ENCODE data around the gene RNF17. TPM values are rescaled to one million over a fixed set of nuclear protein-coding genes. Genes with fewer than 3 reads are reported as not detected.

Gene RNF17
- total RNA-seq, 5 donors from 2014 or later (not counting 1 experiment from before 2014, with no cell fraction given), result 0.84 TPM; not detected in 4

DNA sequence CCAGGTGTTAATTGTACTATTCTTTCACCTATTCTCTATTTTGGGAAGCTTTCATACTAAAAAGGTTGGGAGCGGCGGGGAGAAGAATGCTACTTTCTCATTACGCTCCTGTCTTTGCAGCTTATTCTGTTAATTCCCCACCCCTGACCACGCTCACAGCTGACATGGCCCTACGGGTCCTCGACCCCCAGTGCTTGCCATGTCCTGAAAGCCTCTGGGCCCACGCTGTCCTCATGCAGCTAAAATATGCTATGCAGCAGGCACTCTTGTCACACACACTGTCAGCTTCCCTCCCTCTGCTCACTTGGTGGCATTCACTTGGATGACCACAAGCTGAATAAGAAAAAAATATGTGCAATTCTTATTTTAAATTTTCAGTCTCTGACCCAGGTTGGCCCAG is 126.3 kb downstream of the RNF17 start:
- peaks cover 0 to 2% of the 10 kb centered on the region in 2 donors for H3K36me3 ChIP-seq (ENCODE audit: control insufficient read depth in 2 of 2, extremely low read depth in 1 of 2, insufficient read depth in 1 of 2, low read length in 1 of 2)
- CTCF ChIA-PET, result interaction anchor here in 1 of 2 donors (1.0 kb wide), 1 partner anchor 9 kb away, joined by 5 read pairs; no protein-coding TSS in a partner anchor
- POLR2A ChIA-PET, result no interaction called here
- ATAC-seq (replicated peaks in 1 of 4) (no peak), DNase-seq (no peak)
- H3K27ac ChIP-seq (ENCODE audit: low read length), result no peak overlapping the region
- Mint-ChIP-seq H3K4me1 (no peaks in the 10 kb centered on the region), H3K36me3 (peaks cover 51% of the 10 kb centered on the region), H3K27ac (no peak overlapping the region), H3K27me3 (no peaks in the 10 kb centered on the region), H3K9me3 (no peaks in the 10 kb centered on the region), H3K4me3 (no peak overlapping the region)
- no peaks in the 10 kb centered on the region for H3K9me3 ChIP-seq
- H3K4me3 ChIP-seq (ENCODE audit: control insufficient read depth in 1 of 2, extremely low read depth in 1 of 2, low read length in 1 of 2), result no peak overlapping the region
- no peaks in the 10 kb centered on the region for H3K27me3 ChIP-seq (replicated peaks in 1 of 2; ENCODE audit: control insufficient read depth in 2 of 2, extremely low read depth in 1 of 2, insufficient read depth in 2 of 2, low read length in 1 of 2)
- WGBS (ENCODE audit: insufficient coverage), result 98% methylated on average over 6 of the region's 7 CpGs
- H3K4me1 ChIP-seq (ENCODE audit: control insufficient read depth in 1 of 2, extremely low read depth in 1 of 2, insufficient read depth in 2 of 2, low read length in 2 of 2), result no peaks in the 10 kb centered on the region

GRCh38 chr13:24891476-24892108 is 127.6 kb downstream of the RNF17 start:
- Mint-ChIP-seq H3K36me3 (peaks cover 45% of the 10 kb centered on the region), H3K27ac (no peak overlapping the region), H3K9me3 (no peaks in the 10 kb centered on the region), H3K27me3 (no peaks in the 10 kb centered on the region), H3K4me3 (no peak overlapping the region), H3K4me1 (no peaks in the 10 kb centered on the region)
- DNase-seq (no peak), ATAC-seq (replicated peaks in 1 of 4) (no peak)
- H3K4me3 ChIP-seq (ENCODE audit: control insufficient read depth in 1 of 2, extremely low read depth in 1 of 2, low read length in 1 of 2), result no peak overlapping the region
- WGBS (ENCODE audit: insufficient coverage), result 86% methylated on average over 15 of the region's 18 CpGs
- H3K9me3 ChIP-seq, result no peaks in the 10 kb centered on the region
- H3K27ac ChIP-seq (ENCODE audit: low read length), result no peak overlapping the region
- no peaks in the 10 kb centered on the region for H3K27me3 ChIP-seq (replicated peaks in 1 of 2; ENCODE audit: control insufficient read depth in 2 of 2, extremely low read depth in 1 of 2, insufficient read depth in 2 of 2, low read length in 1 of 2)
- H3K4me1 ChIP-seq (ENCODE audit: control insufficient read depth in 1 of 2, extremely low read depth in 1 of 2, insufficient read depth in 2 of 2, low read length in 2 of 2), result no peaks in the 10 kb centered on the region
- ChIA-PET CTCF (no interaction called here), POLR2A (no interaction called here)
- peaks cover 0 to 2% of the 10 kb centered on the region in 2 donors for H3K36me3 ChIP-seq (ENCODE audit: control insufficient read depth in 2 of 2, extremely low read depth in 1 of 2, insufficient read depth in 1 of 2, low read length in 1 of 2)

DNA sequence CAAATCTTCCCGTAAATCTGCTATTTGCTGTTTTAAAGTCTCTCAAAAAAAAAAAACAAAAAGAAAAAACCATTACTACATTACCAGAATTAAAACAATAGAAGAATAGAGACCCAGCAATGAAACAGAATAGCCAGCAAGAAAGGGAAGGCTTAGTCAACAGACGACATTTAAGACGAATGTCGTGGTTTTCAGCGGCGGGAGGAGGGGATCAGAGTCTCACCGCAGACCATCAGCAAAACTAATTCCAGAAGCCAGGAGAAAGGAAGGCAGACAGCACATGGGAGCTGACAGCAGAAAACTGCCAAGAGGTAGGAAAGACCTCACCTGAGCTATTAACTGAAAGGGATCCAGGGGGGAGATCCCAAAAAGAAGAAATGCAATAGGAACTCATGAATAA is 128.9 kb downstream of the RNF17 start:
- WGBS (ENCODE audit: insufficient coverage), result 95% methylated on average over 4 of the region's 7 CpGs
- CTCF ChIA-PET, result interaction anchor here in 1 of 2 donors (0.6 kb wide), 1 partner anchor 1806 kb away, joined by 3 read pairs; no protein-coding TSS in a partner anchor
- Histone ChIP-seq H3K9me3 (no peaks in the 10 kb centered on the region), H3K27ac (ENCODE audit: low read length) (no peak overlapping the region), H3K36me3 (ENCODE audit: control insufficient read depth in 2 of 2, extremely low read depth in 1 of 2, insufficient read depth in 1 of 2, low read length in 1 of 2) (peaks cover 0 to 2% of the 10 kb centered on the region in 2 donors), H3K4me1 (ENCODE audit: control insufficient read depth in 1 of 2, extremely low read depth in 1 of 2, insufficient read depth in 2 of 2, low read length in 2 of 2) (no peaks in the 10 kb centered on the region), H3K4me3 (ENCODE audit: control insufficient read depth in 1 of 2, extremely low read depth in 1 of 2, low read length in 1 of 2) (no peak overlapping the region), H3K27me3 (replicated peaks in 1 of 2; ENCODE audit: control insufficient read depth in 2 of 2, extremely low read depth in 1 of 2, insufficient read depth in 2 of 2, low read length in 1 of 2) (no peaks in the 10 kb centered on the region)
- H3K4me3 Mint-ChIP-seq, result no peak overlapping the region
- H3K4me1 Mint-ChIP-seq, result no peaks in the 10 kb centered on the region
- no peaks in the 10 kb centered on the region for H3K27me3 Mint-ChIP-seq
- DNase-seq (no peak), ATAC-seq (replicated peaks in 1 of 4) (no peak)
- no peak overlapping the region for H3K27ac Mint-ChIP-seq
- peaks cover 45% of the 10 kb centered on the region for H3K36me3 Mint-ChIP-seq
- POLR2A ChIA-PET, result no interaction called here
- H3K9me3 Mint-ChIP-seq, result no peaks in the 10 kb centered on the region

DNA sequence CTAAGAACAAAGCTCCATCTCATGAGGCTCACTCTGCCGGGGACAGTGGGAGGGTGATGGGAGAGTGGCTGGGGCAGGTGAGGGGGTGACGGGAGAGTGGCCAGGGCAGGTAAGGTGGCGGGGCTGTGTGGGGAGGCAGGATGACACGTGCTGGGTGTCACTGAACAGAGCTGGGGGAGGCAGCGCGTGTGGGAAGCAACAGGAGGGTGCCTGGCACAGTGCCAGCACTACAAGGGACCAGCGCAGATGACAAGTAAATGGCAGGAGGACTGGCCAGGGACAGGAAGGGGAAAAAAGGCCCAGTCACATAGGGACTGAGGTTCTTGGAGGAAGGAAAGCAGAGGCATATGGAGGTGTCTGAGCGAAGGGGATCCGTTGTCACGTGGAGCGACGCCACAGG is 129.9 kb downstream of the RNF17 start:
- Histone ChIP-seq H3K27me3 (replicated peaks in 1 of 2; ENCODE audit: control insufficient read depth in 2 of 2, extremely low read depth in 1 of 2, insufficient read depth in 2 of 2, low read length in 1 of 2) (no peaks in the 10 kb centered on the region), H3K27ac (ENCODE audit: low read length) (no peak overlapping the region), H3K4me1 (ENCODE audit: control insufficient read depth in 1 of 2, extremely low read depth in 1 of 2, insufficient read depth in 2 of 2, low read length in 2 of 2) (no peaks in the 10 kb centered on the region), H3K36me3 (ENCODE audit: control insufficient read depth in 2 of 2, extremely low read depth in 1 of 2, insufficient read depth in 1 of 2, low read length in 1 of 2) (peaks cover 0 to 2% of the 10 kb centered on the region in 2 donors), H3K9me3 (no peaks in the 10 kb centered on the region), H3K4me3 (ENCODE audit: control insufficient read depth in 1 of 2, extremely low read depth in 1 of 2, low read length in 1 of 2) (no peak overlapping the region)
- Mint-ChIP-seq H3K27me3 (no peaks in the 10 kb centered on the region), H3K36me3 (peaks cover 41% of the 10 kb centered on the region), H3K4me1 (no peaks in the 10 kb centered on the region), H3K27ac (no peak overlapping the region), H3K9me3 (no peaks in the 10 kb centered on the region), H3K4me3 (no peak overlapping the region)
- ATAC-seq (replicated peaks in 1 of 4) (no peak), DNase-seq (no peak)
- WGBS (ENCODE audit: insufficient coverage), result over 99% methylated on average over 11 of the region's 12 CpGs
- CTCF ChIA-PET, result no interaction called here
- POLR2A ChIA-PET, result no interaction called here

DNA sequence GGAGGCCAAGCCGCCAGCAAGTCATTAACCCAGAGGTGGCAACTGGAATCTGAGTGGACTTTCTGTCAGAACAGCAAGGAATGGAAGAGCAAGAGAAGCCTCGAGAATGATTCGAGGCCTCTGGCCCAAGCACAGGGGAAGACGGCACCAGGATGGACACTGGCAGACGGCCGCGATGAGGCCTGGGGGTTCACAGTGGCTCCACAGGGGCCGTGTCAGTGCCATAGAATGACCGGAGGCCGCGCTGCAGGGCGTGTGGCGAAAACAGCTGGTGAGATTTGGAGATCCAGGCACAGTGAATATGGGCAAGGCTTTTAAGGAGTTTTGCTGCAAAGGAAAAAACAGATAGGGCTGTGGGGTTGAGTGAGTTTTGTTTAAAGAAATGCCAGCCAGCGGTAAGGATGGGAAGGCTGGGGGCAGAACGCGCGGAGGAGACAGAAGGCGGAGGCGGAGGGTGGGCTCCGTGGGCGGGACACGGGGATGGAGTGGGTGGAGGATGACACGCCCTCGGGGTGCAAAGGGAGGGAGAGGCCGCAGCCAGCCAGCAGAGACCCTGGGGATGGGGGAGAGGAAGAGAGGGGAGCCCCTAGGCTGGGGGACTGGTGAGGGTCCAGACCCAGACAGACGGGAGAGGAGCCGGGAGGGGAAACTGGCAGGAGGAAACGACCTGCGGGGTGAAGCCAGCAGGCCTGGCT is 130.5 kb downstream of the RNF17 start:
- H3K4me3 ChIP-seq (ENCODE audit: control insufficient read depth in 1 of 2, extremely low read depth in 1 of 2, low read length in 1 of 2), result no peak overlapping the region
- no peak overlapping the region for H3K27ac ChIP-seq (ENCODE audit: low read length)
- 95% methylated on average over 28 of the region's 29 CpGs for WGBS (ENCODE audit: insufficient coverage)
- H3K27me3 ChIP-seq (replicated peaks in 1 of 2; ENCODE audit: control insufficient read depth in 2 of 2, extremely low read depth in 1 of 2, insufficient read depth in 2 of 2, low read length in 1 of 2), result no peaks in the 10 kb centered on the region
- Mint-ChIP-seq H3K27me3 (no peaks in the 10 kb centered on the region), H3K9me3 (no peaks in the 10 kb centered on the region), H3K36me3 (peaks cover 43% of the 10 kb centered on the region), H3K27ac (no peak overlapping the region), H3K4me1 (no peaks in the 10 kb centered on the region), H3K4me3 (no peak overlapping the region)
- DNase-seq (no peak), ATAC-seq (replicated peaks in 1 of 4) (no peak)
- CTCF ChIA-PET, result no interaction called here
- no peaks in the 10 kb centered on the region for H3K4me1 ChIP-seq (ENCODE audit: control insufficient read depth in 1 of 2, extremely low read depth in 1 of 2, insufficient read depth in 2 of 2, low read length in 2 of 2)
- POLR2A ChIA-PET, result no interaction called here
- no peaks in the 10 kb centered on the region for H3K9me3 ChIP-seq
- H3K36me3 ChIP-seq (ENCODE audit: control insufficient read depth in 2 of 2, extremely low read depth in 1 of 2, insufficient read depth in 1 of 2, low read length in 1 of 2), result peaks cover 0 to 2% of the 10 kb centered on the region in 2 donors

- Histone ChIP-seq H3K27me3 (replicated peaks in 1 of 2; ENCODE audit: control insufficient read depth in 2 of 2, extremely low read depth in 1 of 2, insufficient read depth in 2 of 2, low read length in 1 of 2) (no peaks in the 10 kb centered on the region), H3K36me3 (ENCODE audit: control insufficient read depth in 2 of 2, extremely low read depth in 1 of 2, insufficient read depth in 1 of 2, low read length in 1 of 2) (peaks cover 0 to 2% of the 10 kb centered on the region in 2 donors), H3K4me3 (ENCODE audit: control insufficient read depth in 1 of 2, extremely low read depth in 1 of 2, low read length in 1 of 2) (no peak overlapping the region), H3K27ac (ENCODE audit: low read length) (no peak overlapping the region), H3K9me3 (no peaks in the 10 kb centered on the region), H3K4me1 (ENCODE audit: control insufficient read depth in 1 of 2, extremely low read depth in 1 of 2, insufficient read depth in 2 of 2, low read length in 2 of 2) (no peaks in the 10 kb centered on the region)
- Mint-ChIP-seq H3K27ac (no peak overlapping the region), H3K4me3 (no peak overlapping the region), H3K4me1 (no peaks in the 10 kb centered on the region), H3K9me3 (no peaks in the 10 kb centered on the region), H3K27me3 (no peaks in the 10 kb centered on the region), H3K36me3 (peaks cover 43% of the 10 kb centered on the region)
- no peak for ATAC-seq (replicated peaks in 1 of 4)
- ChIA-PET POLR2A (no interaction called here), CTCF (no interaction called here)
- over 99% methylated on average over 20 of the region's 28 CpGs for WGBS (ENCODE audit: insufficient coverage)
- no peak for DNase-seq
Observed at GRCh38 chr13:24894972-24895300, 131.0 kb downstream of the RNF17 start.
